Stimulated activated naive CD4-positive, alpha-beta T cell (primary cell): ENCODE data around the gene RXFP4.
"Not testable (repeated sequence)": the region's sequence is repeated elsewhere in the genome, so short reads cannot be mapped to it uniquely, and the experiment has no call there.

Experiments used
- DNase-seq, 6 experiments: peaks; one replicate each; lab custom pipeline; 2025; lab: John Stamatoyannopoulos, UW

RXFP4 gene

GRCh38 chr1:155978325-155978972 lies 37.0 kb downstream of the RXFP4 start, which contains the start of gene ARHGEF2:
TSS of gene ARHGEF2 (minus strand) at chr1:155978547. CDS start at chr1:155978427, 120 bp downstream.
- peak; percentile 54 to 72 (median 64) for DNase-seq

GRCh38 chr1:155978973-155979429 lies 37.6 kb downstream of the RXFP4 start:
- no peak for DNase-seq

GRCh38 chr1:155979597-155980343 lies 38.3 kb downstream of the RXFP4 start:
- DNase-seq: no peak

GRCh38 chr1:155981266-155982088 lies 40.0 kb downstream of the RXFP4 start:
- peak in 4 of 6 experiments; percentile 17 to 55 (median 43) for DNase-seq

GRCh38 chr1:155982106-155982505 lies 40.7 kb downstream of the RXFP4 start:
- no peak for DNase-seq

- no peak for DNase-seq
Observed at GRCh38 chr1:155983191-155984024, 42.0 kb downstream of the RXFP4 start.

DNA sequence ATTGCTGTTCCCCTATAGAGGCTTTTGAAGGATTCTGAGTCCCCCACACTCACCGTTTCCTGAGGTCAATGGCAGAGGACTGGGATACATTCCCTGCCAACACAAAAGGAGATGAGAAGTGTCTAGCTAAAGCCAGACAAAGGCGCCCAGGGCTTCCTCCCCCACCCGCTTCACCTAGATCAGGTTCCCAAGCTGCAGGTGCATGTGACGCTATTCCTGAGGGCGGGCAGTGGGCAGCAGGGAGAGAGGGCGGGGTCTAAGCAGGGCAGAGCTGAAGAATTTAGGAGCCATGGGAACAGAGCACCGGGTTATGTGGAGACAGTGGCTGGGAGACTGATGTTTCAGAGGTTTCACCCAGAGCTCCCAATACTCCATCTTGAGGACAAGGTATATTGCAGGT lies 42.9 kb downstream of the RXFP4 start:
- no peak for DNase-seq

DNA sequence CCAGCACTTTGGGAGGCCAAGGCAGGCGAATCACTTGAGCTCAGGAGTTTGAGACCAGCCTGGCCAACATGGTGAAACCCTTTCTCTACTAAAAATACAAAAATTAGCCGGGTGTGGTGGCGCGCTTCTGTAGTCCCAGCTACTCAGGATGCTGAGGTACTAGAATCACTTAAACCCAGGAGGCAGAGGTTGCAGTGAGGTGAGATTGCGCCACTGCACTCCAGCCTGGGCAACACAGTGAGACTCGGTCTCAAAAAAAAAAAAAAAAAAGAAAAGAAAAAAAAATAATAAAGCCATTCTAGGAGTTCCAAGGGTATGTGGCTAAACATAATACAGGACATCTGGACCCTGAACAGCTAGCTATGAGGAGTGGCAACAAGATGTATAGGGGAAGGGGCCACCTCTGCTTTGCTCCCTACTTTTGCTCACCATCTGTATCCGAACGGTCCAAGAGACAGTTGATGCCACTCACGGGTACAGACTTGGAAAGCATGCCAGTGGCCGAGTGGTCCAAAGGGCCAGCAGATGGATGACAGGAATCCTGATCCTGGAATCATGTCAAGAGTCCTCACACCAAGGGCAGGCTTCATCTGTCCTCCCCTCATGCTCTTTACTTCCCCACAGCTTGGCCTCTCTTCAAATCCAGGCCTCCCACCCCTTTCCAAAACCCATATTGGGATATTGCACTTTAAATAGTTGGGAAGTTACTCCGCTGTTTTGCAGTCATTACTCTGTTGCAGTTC lies 43.6 kb downstream of the RXFP4 start:
- not testable (repeated sequence) for DNase-seq

- peak; percentile 61 to 83 (median 72) for DNase-seq
Observed at GRCh38 chr1:155989242-155990004, 48.0 kb downstream of the RXFP4 start.

- DNase-seq: no peak
Observed at GRCh38 chr1:155990005-155990739, 48.7 kb downstream of the RXFP4 start.
